WTC11 (cell line): ENCODE measurements around the gene CMBL. TPM values are rescaled to one million over a fixed set of nuclear protein-coding genes. Genes with fewer than 3 reads are reported as not detected.
"Not testable (repeated sequence)": the region's sequence is repeated elsewhere in the genome, so short reads cannot be mapped to it uniquely, and the experiment has no call there.

ENCODE experiments used
- ATAC-seq: fragments of 200-7000 bp; cut with Tn5 transposase; 2 replicates; pipeline ENCODE4 v1.10.0; 2021; ENCODE audit warnings: mild to moderate bottlenecking, moderate library complexity
- CTCF ChIA-PET: fragments of 300-600 bp; sonication (Branson Sonifier 250); formaldehyde crosslinking; loops from one replicate; lab custom pipeline; 2021; ENCODE audit warnings: antibody characterized with exemption; lab: Charles Lee
- POLR2A ChIA-PET: fragments of 350-600 bp; sonication (Branson Sonifier 250); formaldehyde crosslinking; loops from one replicate; lab custom pipeline; 2021; ENCODE audit warnings: antibody characterized with exemption; lab: Charles Lee
- DNase-seq: peaks from one replicate; pipeline ENCODE4 v3.0.0; 2021; ENCODE audit warnings: low spot score
- H3K27ac Mint-ChIP-seq: 2 replicates; pipeline ENCODE4 v1.8.0; 2021; ENCODE audit warnings: mixed read lengths
- H3K27me3 Mint-ChIP-seq: 2 replicates; pipeline ENCODE4 v1.8.0; 2021; ENCODE audit warnings: low read depth, mild to moderate bottlenecking, moderate library complexity, mixed read lengths
- H3K36me3 Mint-ChIP-seq: 2 replicates; pipeline ENCODE4 v1.8.0; 2021; ENCODE audit warnings: mixed read lengths
- H3K4me1 Mint-ChIP-seq: 2 replicates; pipeline ENCODE4 v1.8.0; 2022; ENCODE audit warnings: mixed read lengths
- H3K4me3 Mint-ChIP-seq: 2 replicates; pipeline ENCODE4 v1.8.0; 2021; ENCODE audit warnings: mild to moderate bottlenecking, moderate library complexity, mixed read lengths
- H3K9me3 Mint-ChIP-seq: 2 replicates; pipeline ENCODE4 v1.8.0; 2021; ENCODE audit warnings: mixed read lengths
- ELF4 ChIP-seq: sonication (generic); formaldehyde crosslinking; IDR thresholded peaks from 2 replicates; pipeline ENCODE4 v1.8.1; 2022; ENCODE audit warnings: low read depth, mild to moderate bottlenecking, moderate library complexity, missing genetic modification reagents
- ESRRA ChIP-seq: sonication (generic); formaldehyde crosslinking; IDR thresholded peaks from 2 replicates; pipeline ENCODE4 v1.8.1; 2022; ENCODE audit warnings: mild to moderate bottlenecking, missing genetic modification reagents, borderline replicate concordance
- GABPB1 ChIP-seq: sonication (generic); formaldehyde crosslinking; IDR thresholded peaks from 2 replicates; pipeline ENCODE4 v1.8.1; 2023; ENCODE audit warnings: mild to moderate bottlenecking, missing genetic modification reagents
- HMGA2 ChIP-seq: fragments of 250-450 bp; sonication (Bioruptor Pico); IDR thresholded peaks from 2 replicates; pipeline ENCODE4 v1.4.0; 2021; ENCODE audit warnings: mild to moderate bottlenecking, moderate library complexity
- NFE2L1 ChIP-seq: sonication (generic); formaldehyde crosslinking; IDR thresholded peaks from 2 replicates; pipeline ENCODE4 v1.8.1; 2023; ENCODE audit warnings: missing genetic modification reagents
- SMAD4 ChIP-seq: sonication (generic); formaldehyde crosslinking; IDR thresholded peaks from 2 replicates; pipeline ENCODE4 v1.8.0; 2022; ENCODE audit warnings: mild to moderate bottlenecking, missing genetic modification reagents
- ZNF263 ChIP-seq: sonication (generic); formaldehyde crosslinking; IDR thresholded peaks from 2 replicates; pipeline ENCODE4 v1.8.1; 2022; ENCODE audit warnings: low read depth, mild to moderate bottlenecking, moderate library complexity, missing genetic modification reagents
- total RNA-seq: library from RNA; stranded (reverse); gene quantifications from 3 replicates; pipeline ENCODE4 v1.2.3, GENCODE V29; 2021
- TF ChIP-seq, protein P1 (sequence below): sonication (generic); formaldehyde crosslinking; IDR thresholded peaks from 2 replicates; pipeline ENCODE4 v1.8.1; 2023; ENCODE audit warnings: mild to moderate bottlenecking, missing genetic modification reagents, moderate library complexity
- TF ChIP-seq, protein P2 (sequence below): fragments of 200-600 bp; IDR thresholded peaks from 2 replicates; pipeline ENCODE4 v1.8.0; 2022; ENCODE audit warnings: antibody characterized with exemption
- TF ChIP-seq, protein P3 (sequence below): sonication (generic); formaldehyde crosslinking; IDR thresholded peaks from 2 replicates; pipeline ENCODE4 v1.8.1; 2022; ENCODE audit warnings: low read depth, mild to moderate bottlenecking, moderate library complexity, missing genetic modification reagents, borderline replicate concordance
- TF ChIP-seq, protein P4 (sequence below): sonication (generic); formaldehyde crosslinking; IDR thresholded peaks from 2 replicates; pipeline ENCODE4 v1.8.1; 2022; ENCODE audit warnings: low read depth, missing genetic modification reagents, borderline replicate concordance
- TF ChIP-seq, protein P5 (sequence below): fragments of 250-450 bp; sonication (Bioruptor Pico); IDR thresholded peaks from 2 replicates; pipeline ENCODE4 v1.9.0; 2021; ENCODE audit warnings: mild to moderate bottlenecking, borderline replicate concordance
- TF ChIP-seq, protein P6 (sequence below): sonication (generic); formaldehyde crosslinking; IDR thresholded peaks from 2 replicates; pipeline ENCODE4 v1.8.0; 2022; ENCODE audit warnings: missing genetic modification reagents
- TF ChIP-seq, protein P7 (sequence below): sonication (generic); formaldehyde crosslinking; IDR thresholded peaks from 2 replicates; pipeline ENCODE4 v1.8.0; 2023; ENCODE audit warnings: missing genetic modification reagents

The CMBL gene
- total RNA-seq, 1 experiment from 2014 or later: 34.0 TPM

DNA sequence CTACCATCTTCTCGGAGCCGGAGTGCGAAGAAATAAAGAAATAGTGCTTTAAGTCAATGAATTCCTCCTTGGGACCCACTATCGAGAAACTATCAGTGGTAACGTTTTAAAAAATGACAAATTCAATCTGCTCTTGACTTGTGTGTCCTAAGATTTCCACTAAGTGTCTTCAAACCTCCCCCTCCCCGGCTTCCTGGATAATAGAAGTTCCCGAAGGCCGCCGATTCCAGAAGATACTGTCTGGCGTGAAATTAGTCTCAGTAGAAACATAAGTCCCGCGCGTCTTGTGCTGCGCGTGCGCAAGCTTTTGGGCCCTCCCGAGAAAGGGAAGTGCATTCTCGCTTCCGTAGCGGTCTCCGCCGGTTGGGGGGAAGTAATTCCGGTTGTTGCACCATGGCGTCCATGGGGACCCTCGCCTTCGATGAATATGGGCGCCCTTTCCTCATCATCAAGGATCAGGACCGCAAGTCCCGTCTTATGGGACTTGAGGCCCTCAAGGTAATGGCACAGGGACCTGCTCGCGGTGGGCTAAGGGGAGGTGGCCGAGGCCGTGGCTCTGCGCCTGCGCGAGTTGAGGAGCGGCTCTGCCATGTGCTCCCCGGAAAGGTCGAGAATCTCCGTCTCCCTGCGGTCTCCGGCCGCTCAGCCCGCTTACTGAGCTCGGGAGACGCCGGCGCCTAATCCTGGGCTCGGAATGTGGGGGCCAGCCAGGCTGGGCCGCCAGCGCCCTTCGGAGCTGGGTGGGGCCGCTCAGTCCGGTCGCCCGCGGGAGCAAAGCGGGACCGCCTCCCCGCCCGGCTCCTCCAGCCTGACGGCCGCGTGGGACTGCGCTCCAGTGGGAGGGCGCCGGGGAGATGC is 57.5 kb downstream of the CMBL start, which contains the start of gene CCT5 (continued):
- TF ChIP-seq, protein P1, sequence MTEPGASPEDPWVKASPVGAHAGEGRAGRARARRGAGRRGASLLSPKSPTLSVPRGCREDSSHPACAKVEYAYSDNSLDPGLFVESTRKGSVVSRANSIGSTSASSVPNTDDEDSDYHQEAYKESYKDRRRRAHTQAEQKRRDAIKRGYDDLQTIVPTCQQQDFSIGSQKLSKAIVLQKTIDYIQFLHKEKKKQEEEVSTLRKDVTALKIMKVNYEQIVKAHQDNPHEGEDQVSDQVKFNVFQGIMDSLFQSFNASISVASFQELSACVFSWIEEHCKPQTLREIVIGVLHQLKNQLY (CRISPR knock-in tag): 0 out of 2 replicates have a peak, but pooled peaks have one; percentile 59

DNA sequence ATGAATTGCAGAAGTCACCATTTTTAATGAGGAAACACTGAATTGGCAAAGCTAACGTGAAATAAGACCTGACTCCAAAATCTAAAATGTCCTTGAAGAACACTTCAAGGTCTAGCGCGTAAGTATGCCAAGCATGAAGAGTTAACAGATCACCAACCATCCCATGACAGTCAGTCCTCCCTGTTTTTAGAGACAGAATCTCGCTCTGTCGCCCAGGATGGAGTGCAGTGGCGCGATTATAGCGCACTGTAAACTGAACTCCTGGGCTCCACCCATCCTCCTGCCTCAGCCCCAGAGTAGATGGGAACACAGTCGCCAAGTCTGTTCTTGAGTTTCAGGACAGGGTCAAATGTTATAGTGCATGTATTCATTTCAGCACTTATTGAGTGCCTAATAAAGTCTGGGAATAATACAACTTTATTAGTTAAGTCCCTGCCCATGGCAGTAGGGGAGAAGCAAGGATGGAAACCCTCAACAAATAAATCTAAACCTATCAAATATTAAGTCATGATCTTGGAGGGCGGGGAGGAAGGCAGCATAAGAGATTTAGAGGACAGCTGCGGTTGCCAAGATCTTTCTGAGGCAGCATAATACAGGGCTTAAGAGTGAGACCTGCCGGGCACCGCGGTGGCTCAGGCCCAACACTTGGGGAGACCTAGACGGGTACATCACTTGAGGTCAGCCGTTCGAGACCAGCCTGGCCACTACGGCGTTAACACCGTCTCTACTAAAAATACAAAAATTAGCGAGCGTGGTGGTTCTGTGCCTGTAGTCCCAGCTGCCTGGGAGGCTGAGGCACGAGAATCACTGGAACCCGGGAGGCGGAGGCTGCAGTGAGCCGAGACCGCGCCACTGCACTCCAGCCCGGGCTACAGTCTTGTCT is 59.1 kb downstream of the CMBL start:
- H3K4me3 Mint-ChIP-seq: peak overlapping the region; percentile 98
- ChIA-PET CTCF (no interaction called here), POLR2A (interaction anchor here (0.7 kb wide), 1 partner anchor 713 kb away, joined by 5 read pairs; no protein-coding TSS in a partner anchor)
- TF ChIP-seq SMAD4 (CRISPR knock-in tag) (no peak), GABPB1 (CRISPR knock-in tag) (no peak), ELF4 (CRISPR knock-in tag) (no peak), NFE2L1 (no peak), HMGA2 (no peak), ESRRA (CRISPR knock-in tag) (no peak), ZNF263 (CRISPR knock-in tag) (no peak)
- TF ChIP-seq, protein P2, sequence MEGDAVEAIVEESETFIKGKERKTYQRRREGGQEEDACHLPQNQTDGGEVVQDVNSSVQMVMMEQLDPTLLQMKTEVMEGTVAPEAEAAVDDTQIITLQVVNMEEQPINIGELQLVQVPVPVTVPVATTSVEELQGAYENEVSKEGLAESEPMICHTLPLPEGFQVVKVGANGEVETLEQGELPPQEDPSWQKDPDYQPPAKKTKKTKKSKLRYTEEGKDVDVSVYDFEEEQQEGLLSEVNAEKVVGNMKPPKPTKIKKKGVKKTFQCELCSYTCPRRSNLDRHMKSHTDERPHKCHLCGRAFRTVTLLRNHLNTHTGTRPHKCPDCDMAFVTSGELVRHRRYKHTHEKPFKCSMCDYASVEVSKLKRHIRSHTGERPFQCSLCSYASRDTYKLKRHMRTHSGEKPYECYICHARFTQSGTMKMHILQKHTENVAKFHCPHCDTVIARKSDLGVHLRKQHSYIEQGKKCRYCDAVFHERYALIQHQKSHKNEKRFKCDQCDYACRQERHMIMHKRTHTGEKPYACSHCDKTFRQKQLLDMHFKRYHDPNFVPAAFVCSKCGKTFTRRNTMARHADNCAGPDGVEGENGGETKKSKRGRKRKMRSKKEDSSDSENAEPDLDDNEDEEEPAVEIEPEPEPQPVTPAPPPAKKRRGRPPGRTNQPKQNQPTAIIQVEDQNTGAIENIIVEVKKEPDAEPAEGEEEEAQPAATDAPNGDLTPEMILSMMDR: no peak
- TF ChIP-seq, protein P3, sequence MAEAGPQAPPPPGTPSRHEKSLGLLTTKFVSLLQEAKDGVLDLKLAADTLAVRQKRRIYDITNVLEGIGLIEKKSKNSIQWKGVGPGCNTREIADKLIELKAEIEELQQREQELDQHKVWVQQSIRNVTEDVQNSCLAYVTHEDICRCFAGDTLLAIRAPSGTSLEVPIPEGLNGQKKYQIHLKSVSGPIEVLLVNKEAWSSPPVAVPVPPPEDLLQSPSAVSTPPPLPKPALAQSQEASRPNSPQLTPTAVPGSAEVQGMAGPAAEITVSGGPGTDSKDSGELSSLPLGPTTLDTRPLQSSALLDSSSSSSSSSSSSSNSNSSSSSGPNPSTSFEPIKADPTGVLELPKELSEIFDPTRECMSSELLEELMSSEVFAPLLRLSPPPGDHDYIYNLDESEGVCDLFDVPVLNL: no peak
- TF ChIP-seq, protein P4, sequence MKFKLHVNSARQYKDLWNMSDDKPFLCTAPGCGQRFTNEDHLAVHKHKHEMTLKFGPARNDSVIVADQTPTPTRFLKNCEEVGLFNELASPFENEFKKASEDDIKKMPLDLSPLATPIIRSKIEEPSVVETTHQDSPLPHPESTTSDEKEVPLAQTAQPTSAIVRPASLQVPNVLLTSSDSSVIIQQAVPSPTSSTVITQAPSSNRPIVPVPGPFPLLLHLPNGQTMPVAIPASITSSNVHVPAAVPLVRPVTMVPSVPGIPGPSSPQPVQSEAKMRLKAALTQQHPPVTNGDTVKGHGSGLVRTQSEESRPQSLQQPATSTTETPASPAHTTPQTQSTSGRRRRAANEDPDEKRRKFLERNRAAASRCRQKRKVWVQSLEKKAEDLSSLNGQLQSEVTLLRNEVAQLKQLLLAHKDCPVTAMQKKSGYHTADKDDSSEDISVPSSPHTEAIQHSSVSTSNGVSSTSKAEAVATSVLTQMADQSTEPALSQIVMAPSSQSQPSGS (CRISPR knock-in tag): no peak
- TF ChIP-seq, protein P5, sequence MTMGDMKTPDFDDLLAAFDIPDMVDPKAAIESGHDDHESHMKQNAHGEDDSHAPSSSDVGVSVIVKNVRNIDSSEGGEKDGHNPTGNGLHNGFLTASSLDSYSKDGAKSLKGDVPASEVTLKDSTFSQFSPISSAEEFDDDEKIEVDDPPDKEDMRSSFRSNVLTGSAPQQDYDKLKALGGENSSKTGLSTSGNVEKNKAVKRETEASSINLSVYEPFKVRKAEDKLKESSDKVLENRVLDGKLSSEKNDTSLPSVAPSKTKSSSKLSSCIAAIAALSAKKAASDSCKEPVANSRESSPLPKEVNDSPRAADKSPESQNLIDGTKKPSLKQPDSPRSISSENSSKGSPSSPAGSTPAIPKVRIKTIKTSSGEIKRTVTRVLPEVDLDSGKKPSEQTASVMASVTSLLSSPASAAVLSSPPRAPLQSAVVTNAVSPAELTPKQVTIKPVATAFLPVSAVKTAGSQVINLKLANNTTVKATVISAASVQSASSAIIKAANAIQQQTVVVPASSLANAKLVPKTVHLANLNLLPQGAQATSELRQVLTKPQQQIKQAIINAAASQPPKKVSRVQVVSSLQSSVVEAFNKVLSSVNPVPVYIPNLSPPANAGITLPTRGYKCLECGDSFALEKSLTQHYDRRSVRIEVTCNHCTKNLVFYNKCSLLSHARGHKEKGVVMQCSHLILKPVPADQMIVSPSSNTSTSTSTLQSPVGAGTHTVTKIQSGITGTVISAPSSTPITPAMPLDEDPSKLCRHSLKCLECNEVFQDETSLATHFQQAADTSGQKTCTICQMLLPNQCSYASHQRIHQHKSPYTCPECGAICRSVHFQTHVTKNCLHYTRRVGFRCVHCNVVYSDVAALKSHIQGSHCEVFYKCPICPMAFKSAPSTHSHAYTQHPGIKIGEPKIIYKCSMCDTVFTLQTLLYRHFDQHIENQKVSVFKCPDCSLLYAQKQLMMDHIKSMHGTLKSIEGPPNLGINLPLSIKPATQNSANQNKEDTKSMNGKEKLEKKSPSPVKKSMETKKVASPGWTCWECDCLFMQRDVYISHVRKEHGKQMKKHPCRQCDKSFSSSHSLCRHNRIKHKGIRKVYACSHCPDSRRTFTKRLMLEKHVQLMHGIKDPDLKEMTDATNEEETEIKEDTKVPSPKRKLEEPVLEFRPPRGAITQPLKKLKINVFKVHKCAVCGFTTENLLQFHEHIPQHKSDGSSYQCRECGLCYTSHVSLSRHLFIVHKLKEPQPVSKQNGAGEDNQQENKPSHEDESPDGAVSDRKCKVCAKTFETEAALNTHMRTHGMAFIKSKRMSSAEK (CRISPR knock-in tag): no peak
- TF ChIP-seq, protein P6, sequence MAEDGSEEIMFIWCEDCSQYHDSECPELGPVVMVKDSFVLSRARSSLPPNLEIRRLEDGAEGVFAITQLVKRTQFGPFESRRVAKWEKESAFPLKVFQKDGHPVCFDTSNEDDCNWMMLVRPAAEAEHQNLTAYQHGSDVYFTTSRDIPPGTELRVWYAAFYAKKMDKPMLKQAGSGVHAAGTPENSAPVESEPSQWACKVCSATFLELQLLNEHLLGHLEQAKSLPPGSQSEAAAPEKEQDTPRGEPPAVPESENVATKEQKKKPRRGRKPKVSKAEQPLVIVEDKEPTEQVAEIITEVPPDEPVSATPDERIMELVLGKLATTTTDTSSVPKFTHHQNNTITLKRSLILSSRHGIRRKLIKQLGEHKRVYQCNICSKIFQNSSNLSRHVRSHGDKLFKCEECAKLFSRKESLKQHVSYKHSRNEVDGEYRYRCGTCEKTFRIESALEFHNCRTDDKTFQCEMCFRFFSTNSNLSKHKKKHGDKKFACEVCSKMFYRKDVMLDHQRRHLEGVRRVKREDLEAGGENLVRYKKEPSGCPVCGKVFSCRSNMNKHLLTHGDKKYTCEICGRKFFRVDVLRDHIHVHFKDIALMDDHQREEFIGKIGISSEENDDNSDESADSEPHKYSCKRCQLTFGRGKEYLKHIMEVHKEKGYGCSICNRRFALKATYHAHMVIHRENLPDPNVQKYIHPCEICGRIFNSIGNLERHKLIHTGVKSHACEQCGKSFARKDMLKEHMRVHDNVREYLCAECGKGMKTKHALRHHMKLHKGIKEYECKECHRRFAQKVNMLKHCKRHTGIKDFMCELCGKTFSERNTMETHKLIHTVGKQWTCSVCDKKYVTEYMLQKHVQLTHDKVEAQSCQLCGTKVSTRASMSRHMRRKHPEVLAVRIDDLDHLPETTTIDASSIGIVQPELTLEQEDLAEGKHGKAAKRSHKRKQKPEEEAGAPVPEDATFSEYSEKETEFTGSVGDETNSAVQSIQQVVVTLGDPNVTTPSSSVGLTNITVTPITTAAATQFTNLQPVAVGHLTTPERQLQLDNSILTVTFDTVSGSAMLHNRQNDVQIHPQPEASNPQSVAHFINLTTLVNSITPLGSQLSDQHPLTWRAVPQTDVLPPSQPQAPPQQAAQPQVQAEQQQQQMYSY (CRISPR knock-in tag): no peak
- TF ChIP-seq, protein P7, sequence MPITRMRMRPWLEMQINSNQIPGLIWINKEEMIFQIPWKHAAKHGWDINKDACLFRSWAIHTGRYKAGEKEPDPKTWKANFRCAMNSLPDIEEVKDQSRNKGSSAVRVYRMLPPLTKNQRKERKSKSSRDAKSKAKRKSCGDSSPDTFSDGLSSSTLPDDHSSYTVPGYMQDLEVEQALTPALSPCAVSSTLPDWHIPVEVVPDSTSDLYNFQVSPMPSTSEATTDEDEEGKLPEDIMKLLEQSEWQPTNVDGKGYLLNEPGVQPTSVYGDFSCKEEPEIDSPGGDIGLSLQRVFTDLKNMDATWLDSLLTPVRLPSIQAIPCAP (CRISPR knock-in tag): no peak
- no peaks in the 10 kb centered on the region for H3K9me3 Mint-ChIP-seq
- H3K27me3 Mint-ChIP-seq: no peaks in the 10 kb centered on the region
- DNase-seq (no peak), ATAC-seq (no peak)
- peak overlapping the region; percentile 98 for H3K27ac Mint-ChIP-seq
- H3K36me3 Mint-ChIP-seq: peaks cover 21% of the 10 kb centered on the region
- H3K4me1 Mint-ChIP-seq: peaks cover 36% of the 10 kb centered on the region

DNA sequence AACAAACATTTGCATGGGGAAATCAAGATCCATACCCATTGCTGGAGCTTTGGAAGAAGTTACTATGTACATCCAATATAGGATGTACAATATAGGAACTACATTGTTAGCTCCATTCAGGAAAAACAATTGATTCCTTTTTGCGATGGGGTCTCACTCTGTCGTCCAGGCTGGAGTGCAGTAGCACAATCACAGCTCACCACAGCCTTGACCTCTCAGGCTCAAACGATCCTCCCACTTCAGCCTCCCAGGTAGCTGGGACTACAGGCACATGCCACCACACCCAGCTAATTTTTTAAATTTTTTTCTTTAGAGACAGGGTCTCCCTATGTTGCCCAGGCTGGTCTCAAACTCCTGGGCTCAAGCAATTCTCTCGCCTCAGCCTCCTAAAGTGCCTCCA is 60.5 kb downstream of the CMBL start:
- H3K4me3 Mint-ChIP-seq, H3K27me3 Mint-ChIP-seq, H3K27ac Mint-ChIP-seq, CTCF ChIA-PET, DNase-seq, ATAC-seq, H3K9me3 Mint-ChIP-seq, POLR2A ChIA-PET: not testable (repeated sequence)
- peaks cover 27% of the 10 kb centered on the region for H3K4me1 Mint-ChIP-seq
- H3K36me3 Mint-ChIP-seq: peaks cover 14% of the 10 kb centered on the region
